ENCODE results near the gene MYO7A.

DNA sequence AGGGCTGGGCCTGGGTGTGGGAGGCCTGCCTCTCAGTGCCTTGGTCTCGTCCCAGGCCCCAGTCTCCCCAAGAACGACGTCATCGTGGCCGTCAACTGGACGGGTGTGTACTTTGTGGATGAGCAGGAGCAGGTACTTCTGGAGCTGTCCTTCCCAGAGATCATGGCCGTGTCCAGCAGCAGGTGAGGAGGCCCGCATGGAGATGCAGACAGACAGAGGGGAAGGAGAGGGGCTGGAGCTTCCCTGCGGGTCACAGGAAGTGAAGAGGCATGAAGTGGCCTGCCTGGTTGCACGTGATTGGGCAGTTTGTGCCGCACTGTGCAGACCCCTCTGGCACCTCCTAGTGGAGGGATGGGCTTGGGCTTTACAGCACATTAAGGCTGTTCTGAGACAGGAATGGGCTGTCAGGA lies 70.4 kb downstream of the MYO7A start:
- no peak for TF ChIP-seq EZH2 (IDR thresholded peaks at IDR 0.05; ENCODE audit: borderline replicate concordance, insufficient read depth, low read depth, low read length, poor library complexity, severe bottlenecking)
- TF ChIP-seq, protein P1, sequence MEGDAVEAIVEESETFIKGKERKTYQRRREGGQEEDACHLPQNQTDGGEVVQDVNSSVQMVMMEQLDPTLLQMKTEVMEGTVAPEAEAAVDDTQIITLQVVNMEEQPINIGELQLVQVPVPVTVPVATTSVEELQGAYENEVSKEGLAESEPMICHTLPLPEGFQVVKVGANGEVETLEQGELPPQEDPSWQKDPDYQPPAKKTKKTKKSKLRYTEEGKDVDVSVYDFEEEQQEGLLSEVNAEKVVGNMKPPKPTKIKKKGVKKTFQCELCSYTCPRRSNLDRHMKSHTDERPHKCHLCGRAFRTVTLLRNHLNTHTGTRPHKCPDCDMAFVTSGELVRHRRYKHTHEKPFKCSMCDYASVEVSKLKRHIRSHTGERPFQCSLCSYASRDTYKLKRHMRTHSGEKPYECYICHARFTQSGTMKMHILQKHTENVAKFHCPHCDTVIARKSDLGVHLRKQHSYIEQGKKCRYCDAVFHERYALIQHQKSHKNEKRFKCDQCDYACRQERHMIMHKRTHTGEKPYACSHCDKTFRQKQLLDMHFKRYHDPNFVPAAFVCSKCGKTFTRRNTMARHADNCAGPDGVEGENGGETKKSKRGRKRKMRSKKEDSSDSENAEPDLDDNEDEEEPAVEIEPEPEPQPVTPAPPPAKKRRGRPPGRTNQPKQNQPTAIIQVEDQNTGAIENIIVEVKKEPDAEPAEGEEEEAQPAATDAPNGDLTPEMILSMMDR (IDR thresholded peaks at IDR 0.05), result no peak
